ENCODE results near the gene CXCL8.

GRCh38 chr4:73732759-73733431 is 7.5 kb upstream of the CXCL8 start:
- TF ChIP-seq SIN3A (IDR thresholded peaks at IDR 0.05; ENCODE audit: borderline replicate concordance, insufficient read depth, low read length) (no peak), POLR2AphosphoS5 (IDR thresholded peaks at IDR 0.05; ENCODE audit: low read depth, low read length) (no peak), REST (IDR thresholded peaks at IDR 0.05; ENCODE audit: insufficient read depth in 1 of 2, low read depth in 2 of 2, low read length in 2 of 2) (no peak)
